Lower leg skin (tissue), 4 donors: Measurements from ENCODE around the gene NECAB2. TPM values are rescaled to one million over a fixed set of nuclear protein-coding genes. Genes with fewer than 3 reads are reported as not detected.

Source experiments
- DNase-seq, 2 donors: peaks; one replicate each; pipeline ENCODE4 v3.0.0-alpha.2; 2019; ENCODE audit warnings: low spot score in 2 of 2
- H3K4me3 ChIP-seq: fragments of 200-600 bp; sonication (generic); 2 replicates; pipeline ENCODE4 v1.5.1; 2017; ENCODE audit warnings: mild to moderate bottlenecking, low read depth; ENCODE audit not compliant: poor library complexity, severe bottlenecking
- POLR2A ChIP-seq, 2 donors: fragments of 450-650 bp; IDR thresholded peaks; one replicate each; pipeline ENCODE4 v1.6.1; 2016 to 2017; ENCODE audit warnings: antibody characterized with exemption in 2 of 2, mild to moderate bottlenecking in 1 of 2, moderate library complexity in 1 of 2
- WGBS, 2 donors: methylation state at CpG; one replicate each; pipeline ENCODE4 v1.1.5; 2018; 5-methylcytosine and 5-hydroxymethylcytosine counted together
- intact Hi-C: fragments of 100-400 bp; cut with DNase I; formaldehyde crosslinking; loops from one replicate; pipeline ENCODE4 v1.15.0; 2023; ENCODE audit warnings: low total_unique reads
- total RNA-seq, 4 donors: library from RNA; depleted of rRNA; stranded (reverse); fragments of >200 nt; gene quantifications; one replicate each; pipeline ENCODE4 v1.1.0, GENCODE V29; 2016
- TF ChIP-seq, protein P1 (sequence below), 3 donors: fragments of 450-650 bp; IDR thresholded peaks; one replicate each; pipeline ENCODE4 v1.5.1; 2016; ENCODE audit warnings: antibody characterized with exemption in 3 of 3, mild to moderate bottlenecking in 3 of 3, moderate library complexity in 2 of 3

NECAB2 gene
- total RNA-seq, 4 donors from 2014 or later = not detected

DNA sequence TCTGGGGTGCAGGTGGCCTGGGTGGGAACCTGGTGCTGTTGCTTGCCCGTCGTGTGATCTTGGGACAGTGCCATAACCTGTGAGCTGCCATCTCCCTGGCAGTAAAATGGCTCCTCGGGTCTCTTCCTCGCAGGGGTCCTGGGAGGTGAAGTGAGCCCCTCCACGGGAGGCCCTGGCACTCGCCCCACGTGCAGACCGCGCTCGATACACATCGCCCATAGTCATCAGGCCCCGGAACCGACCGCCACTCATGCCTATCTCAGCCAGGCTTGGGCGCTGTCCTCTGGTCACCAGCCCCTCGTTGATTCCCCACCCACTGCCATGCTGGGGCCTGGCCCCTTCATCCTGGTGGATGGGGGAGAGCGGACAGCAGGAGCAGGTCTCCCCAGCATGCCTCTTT is 36.5 kb upstream of the NECAB2 start:
- intact Hi-C loops = no loop called here
- TF ChIP-seq, protein P1, sequence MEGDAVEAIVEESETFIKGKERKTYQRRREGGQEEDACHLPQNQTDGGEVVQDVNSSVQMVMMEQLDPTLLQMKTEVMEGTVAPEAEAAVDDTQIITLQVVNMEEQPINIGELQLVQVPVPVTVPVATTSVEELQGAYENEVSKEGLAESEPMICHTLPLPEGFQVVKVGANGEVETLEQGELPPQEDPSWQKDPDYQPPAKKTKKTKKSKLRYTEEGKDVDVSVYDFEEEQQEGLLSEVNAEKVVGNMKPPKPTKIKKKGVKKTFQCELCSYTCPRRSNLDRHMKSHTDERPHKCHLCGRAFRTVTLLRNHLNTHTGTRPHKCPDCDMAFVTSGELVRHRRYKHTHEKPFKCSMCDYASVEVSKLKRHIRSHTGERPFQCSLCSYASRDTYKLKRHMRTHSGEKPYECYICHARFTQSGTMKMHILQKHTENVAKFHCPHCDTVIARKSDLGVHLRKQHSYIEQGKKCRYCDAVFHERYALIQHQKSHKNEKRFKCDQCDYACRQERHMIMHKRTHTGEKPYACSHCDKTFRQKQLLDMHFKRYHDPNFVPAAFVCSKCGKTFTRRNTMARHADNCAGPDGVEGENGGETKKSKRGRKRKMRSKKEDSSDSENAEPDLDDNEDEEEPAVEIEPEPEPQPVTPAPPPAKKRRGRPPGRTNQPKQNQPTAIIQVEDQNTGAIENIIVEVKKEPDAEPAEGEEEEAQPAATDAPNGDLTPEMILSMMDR (IDR thresholded peaks at IDR 0.05) = no peak
- no peak for TF ChIP-seq POLR2A (IDR thresholded peaks at IDR 0.05)
- DNase-seq = no peak
- no peak overlapping the region for H3K4me3 ChIP-seq
- 88 to 91% methylated on average over 15 of the region's 17 CpGs for WGBS, 2 donors

DNA sequence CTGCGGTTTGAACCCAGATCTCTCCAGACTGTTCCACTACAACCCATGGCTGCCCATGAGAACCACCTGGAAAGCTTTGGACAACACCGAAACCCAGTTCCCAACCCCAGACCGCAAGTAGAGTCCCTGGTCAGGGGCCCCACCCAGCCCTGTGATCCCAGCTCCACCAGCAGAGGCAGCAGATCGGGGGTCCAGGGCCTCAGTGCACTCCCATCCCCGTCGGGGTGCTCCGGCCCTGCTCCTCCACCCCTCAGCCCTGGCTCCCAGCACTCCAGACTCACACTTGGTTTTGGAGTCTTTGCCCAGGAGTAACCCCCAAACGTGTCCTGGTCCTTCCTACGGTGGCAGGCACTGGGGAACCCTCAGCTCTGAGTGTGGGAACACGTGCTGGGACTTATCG is 35.7 kb upstream of the NECAB2 start:
- no peak overlapping the region for H3K4me3 ChIP-seq
- intact Hi-C loops = no loop called here
- TF ChIP-seq, protein P1 (IDR thresholded peaks at IDR 0.05) = no peak
- no peak for TF ChIP-seq POLR2A (IDR thresholded peaks at IDR 0.05)
- 88 to 89% methylated on average over 6 to 7 of the region's 11 CpGs for WGBS, 2 donors
- no peak for DNase-seq

DNA sequence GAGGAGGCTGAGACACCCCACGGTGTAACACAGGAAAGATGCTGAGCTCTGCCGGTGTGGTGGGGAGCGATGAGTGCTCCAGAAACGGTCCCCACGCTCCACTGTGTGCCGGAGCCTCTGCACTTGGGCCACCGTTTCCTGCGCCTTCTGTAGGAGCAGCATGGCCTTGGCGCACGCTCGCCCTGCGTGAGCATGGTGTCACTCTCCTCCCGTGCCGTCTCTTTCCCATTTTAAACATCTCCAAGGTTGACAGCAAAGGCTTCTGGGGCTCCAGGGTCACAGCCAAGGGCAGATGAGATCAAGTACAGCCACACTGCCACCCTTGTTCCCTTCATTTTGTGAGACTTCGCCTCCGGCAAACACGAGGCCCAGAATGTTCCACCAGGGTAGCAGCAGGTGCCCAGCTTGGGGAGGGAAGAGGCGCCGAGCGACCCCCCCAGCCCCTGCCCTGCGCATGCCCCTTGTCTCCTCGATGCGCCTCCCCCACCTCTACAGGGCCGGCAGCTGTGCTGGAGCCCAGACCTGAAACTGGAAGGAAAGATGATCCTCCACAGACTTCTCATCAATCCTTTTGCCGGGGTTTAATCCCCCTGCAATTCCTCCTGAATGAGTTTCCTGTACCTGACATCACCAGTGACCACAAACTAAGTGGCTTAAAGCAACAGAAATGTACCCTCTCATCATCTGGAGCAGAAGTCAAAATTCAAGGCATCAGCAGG is 34.9 kb upstream of the NECAB2 start:
- no peak overlapping the region for H3K4me3 ChIP-seq
- DNase-seq = no peak
- intact Hi-C loops = no loop called here
- no peak for TF ChIP-seq POLR2A (IDR thresholded peaks at IDR 0.05)
- TF ChIP-seq, protein P1 (IDR thresholded peaks at IDR 0.05) = no peak
- 76 to 80% methylated on average over 24 to 25 of the region's 25 CpGs for WGBS, 2 donors

DNA sequence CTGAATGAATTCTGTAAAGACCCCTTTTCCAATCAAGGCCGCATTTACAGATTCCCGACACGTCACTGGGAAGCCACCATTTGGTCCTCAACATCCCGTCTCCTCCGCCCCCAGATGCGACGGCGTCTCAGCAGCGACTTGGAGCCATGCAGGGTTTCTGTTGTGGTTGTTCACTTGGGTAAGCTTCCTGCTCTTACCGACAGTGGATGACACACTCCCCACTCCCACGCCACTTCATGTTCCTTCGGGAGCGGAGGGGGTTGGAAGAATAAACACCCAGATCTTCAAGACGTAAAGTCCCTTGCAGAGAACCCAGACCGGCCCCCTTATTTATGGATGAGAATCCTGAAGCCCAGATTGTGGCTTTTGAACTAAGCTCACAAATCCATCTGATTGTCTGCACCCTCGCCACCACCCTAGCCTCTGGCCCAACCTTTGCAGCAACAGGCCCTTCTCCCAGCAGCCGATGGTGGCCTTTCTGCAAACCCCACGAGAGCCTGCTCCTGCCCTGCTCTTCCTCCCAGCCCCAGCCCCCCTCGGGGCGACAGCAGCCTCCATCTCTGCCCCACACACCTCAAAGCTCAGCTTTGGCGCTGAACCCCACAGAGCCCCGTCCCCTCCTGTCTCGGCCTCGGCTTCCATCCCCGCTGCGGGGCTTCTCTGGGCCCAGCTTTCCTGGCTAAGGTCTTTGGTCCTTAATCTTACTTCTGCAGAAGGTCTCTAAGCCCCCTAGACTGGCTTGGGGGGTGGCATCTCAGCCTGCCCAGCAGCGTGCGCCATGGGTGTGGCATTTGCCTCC is 34.0 kb upstream of the NECAB2 start:
- intact Hi-C loops = no loop called here
- WGBS, 2 donors = 76 to 77% methylated on average over 28 of the region's 28 CpGs
- DNase-seq = no peak
- TF ChIP-seq, protein P1 (IDR thresholded peaks at IDR 0.05) = no peak
- no peak for TF ChIP-seq POLR2A (IDR thresholded peaks at IDR 0.05)
- no peak overlapping the region for H3K4me3 ChIP-seq

DNA sequence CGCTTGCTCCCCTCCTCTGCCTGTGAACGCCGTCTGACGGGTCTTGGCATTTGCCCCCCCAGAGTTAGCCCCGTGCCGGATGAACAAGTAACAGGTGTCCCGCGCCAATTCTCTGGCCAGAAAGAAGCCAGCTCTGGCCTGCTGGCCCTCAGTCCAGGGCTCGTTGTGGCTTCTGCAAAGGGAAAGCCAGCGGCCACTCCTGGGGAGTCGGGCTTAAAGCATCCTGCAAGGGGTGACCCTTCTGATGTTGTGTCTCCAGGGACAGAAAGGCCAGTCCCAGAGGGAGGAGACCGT is 33.4 kb upstream of the NECAB2 start:
- no peak overlapping the region for H3K4me3 ChIP-seq
- intact Hi-C loops = no loop called here
- TF ChIP-seq, protein P1 (IDR thresholded peaks at IDR 0.05) = no peak
- TF ChIP-seq POLR2A (IDR thresholded peaks at IDR 0.05) = no peak
- WGBS, 2 donors = 60 to 66% methylated on average over 12 of the region's 12 CpGs
- DNase-seq = no peak
